Frontal cortex (tissue), 4 donors: ENCODE results near the gene TRIP6. TPM values are rescaled to one million over a fixed set of nuclear protein-coding genes. Genes with fewer than 3 reads are reported as not detected.
"Not testable (repeated sequence)": the region's sequence is repeated elsewhere in the genome, so short reads cannot be mapped to it uniquely, and the experiment has no call there.

ENCODE experiments used
- DNase-seq, 2 donors: peaks; one replicate each; pipeline ENCODE4 v3.0.0; 2012; ENCODE audit warnings: low spot score in 2 of 2
- FAIRE-seq: peaks from 2 replicates; lab custom pipeline; 2012; peaks lifted over from hg19 to GRCh38; lab: Jason Lieb, UNC
- small RNA-seq: library from RNA; depleted of rRNA; stranded (forward); fragments of <200 nt; gene quantifications from one replicate; pipeline ENCODE3, GENCODE V24; 2014
- total RNA-seq: library from RNA; depleted of rRNA; stranded (reverse); fragments of >200 nt; gene quantifications from one replicate; pipeline ENCODE4 v1.2.3, GENCODE V29; 2014
- donor health status: control.
- donor health status: control.
- donor health status: control.

TRIP6 gene
- total RNA-seq, 1 donor from 2014 or later = 4.1 TPM

DNA sequence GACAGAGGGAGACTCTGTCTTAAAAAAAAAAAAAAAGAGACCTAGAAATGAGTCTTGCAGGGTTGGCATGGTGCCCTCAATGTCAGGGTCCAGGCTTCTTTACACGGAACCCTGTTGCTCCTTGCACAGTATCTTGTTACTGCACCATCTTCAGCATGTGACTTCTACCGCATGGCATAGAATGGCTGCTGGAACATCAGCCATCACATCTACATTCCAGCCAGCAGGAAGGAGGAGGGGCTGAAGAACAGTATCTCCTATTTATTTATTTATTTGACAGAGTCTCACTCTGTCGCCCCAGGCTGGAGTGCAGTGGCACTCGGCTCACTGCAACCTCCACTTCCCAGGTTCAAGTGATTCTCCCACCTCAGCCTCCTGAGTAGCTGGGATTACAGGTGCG lies 32.2 kb downstream of the TRIP6 start:
- no peak for FAIRE-seq

GRCh38 chr7:100900978-100901377 lies 33.8 kb downstream of the TRIP6 start:
- FAIRE-seq (no peak), DNase-seq (no peak)

More for the DNA sequence above, 32.2 kb downstream of the TRIP6 start:
- DNase-seq = no peak

GRCh38 chr7:100901921-100902332 lies 34.7 kb downstream of the TRIP6 start:
- no peak for FAIRE-seq

GRCh38 chr7:100902638-100903037 lies 35.5 kb downstream of the TRIP6 start:
- FAIRE-seq (no peak), DNase-seq (no peak)

More at GRCh38 chr7:100901921-100902332, 34.7 kb downstream of the TRIP6 start:
- no peak for DNase-seq

DNA sequence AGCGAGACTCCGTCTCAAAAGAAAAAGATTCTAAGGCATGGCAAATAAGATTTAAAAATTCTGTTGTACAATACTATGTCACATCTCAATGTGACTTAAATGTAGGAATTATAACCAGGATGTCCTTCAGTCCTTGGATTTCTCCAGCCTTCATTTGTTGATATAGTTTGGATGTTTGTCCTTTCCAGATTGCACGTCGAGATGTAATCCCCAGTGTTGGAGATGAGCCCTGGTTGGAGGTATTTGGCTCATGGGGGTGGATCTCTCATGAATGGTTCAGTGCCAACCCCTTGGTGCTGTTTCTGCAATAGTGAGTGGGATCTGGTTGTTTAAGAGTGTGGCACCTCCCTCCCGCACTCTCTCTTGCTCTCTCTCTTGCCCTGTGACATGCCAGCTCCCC lies 41.3 kb downstream of the TRIP6 start:
- no peak for FAIRE-seq
- no peak for DNase-seq

DNA sequence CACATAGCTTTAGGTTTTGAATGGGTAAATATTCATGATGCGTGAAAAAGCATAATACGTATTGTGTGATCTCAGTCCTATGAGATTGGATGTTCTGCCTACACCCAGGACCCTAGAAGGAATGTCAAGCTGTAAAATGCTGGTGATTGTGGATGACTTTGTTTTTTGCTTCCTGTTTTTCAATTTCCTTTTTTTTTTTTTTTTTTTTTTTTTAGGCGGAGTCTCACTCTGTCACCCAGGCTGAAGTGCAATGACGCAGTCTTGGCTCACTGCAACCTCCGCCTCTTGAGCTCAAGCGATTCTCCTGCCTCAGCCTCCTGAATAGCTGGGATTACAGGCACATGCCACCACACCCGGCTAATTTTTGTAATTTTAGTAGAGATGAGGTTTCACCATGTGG lies 43.3 kb downstream of the TRIP6 start:
- DNase-seq, FAIRE-seq: not testable (repeated sequence)

DNA sequence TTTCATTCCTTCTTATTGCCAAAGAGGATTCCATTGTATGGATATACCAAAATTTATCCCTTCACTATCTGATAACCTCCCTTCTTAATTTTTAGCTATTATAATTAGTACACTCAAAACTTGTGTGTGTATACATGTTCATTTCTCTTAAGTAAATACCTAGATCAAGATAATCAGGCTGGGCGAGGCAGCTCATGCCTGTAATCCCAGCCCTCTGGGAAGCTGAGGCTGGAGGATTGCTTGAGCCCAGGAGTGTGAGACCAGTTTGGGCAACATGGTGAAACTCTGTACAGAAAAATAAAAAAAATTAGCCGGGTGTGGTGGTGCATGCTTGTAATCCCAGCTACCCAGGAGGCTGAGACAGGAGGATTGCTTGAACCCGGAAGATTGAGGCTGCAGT lies 44.3 kb downstream of the TRIP6 start:
- FAIRE-seq = no peak
- DNase-seq = no peak

GRCh38 chr7:100914208-100914878 lies 47.2 kb downstream of the TRIP6 start:
- FAIRE-seq (no peak), DNase-seq (no peak)

DNA sequence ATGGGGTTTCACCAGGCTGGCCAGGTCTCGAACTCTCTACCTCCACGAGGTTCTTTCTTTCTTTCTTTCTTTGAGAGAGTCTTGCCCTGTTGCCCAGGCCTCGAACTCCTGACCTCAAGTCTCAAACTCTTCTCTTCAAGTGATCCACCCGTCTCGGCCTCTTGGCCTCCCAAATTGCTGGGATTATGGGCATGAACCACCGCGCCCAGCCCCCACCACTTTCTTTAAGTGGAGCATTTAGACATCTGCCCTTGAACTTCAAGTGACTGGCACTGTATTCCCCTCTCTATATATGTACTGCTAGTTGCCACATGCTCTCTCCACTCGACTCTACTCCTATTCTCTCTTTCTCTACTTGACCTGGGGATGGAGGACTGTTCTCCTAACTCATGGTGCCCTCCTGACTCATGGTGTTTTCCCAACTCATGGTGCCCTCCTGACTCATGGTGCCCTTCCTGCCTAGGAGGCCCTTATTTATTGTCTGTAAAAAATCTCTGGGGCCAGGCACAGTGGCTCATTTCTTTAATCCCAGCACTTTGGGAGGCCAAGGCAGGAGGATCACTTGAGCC lies 47.8 kb downstream of the TRIP6 start:
- FAIRE-seq (no peak), DNase-seq (no peak)

DNA sequence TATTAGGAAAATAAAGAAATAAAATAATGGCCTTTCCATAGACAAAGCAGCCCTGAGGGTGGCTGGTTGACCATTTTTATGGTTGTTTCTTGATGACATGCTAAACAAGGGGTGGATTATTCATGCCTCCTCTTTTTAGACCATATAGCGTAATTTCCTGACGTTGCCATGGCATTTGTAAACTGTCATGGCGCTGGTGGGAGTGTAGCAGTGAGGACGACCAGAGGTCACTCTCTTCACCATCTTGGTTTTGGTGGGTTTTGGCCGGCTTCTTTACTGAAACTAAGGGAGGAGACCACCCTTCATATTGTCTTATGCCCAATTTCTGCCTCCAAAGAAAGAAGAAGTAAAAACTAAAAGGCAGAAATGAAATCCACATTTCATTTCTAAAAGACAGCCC lies 52.1 kb downstream of the TRIP6 start:
- not testable (repeated sequence) for FAIRE-seq

DNA sequence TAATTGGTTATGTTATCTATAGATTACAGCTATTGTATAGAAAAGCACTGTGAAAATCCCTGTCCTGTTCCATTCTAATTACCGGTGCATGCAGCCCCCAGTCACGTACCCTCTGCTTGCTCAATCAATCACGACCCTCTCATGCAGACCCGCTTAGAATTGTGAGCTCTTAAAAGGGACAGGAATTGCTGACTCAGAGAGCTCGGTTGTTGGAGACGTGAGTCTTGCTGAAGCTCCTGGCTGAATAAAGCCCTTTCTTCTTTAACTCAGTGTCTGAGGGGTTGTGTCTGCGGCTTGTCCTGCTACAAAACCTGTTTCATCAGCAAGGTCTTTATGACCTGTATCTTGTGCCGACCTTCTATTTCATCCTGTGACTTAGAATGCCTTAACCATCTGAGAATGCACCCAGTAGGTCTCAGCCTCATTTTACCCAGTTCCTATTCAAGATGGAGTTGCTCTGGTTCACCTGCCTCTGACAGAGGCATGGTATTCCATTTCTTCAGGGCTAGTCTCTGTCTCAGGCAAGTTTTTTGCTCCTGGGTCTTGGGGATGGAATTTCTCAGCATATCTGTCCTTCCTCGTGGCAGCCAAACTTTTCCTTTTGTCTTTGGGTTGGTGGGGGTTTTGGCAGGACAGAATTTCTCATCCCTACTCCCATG lies 52.7 kb downstream of the TRIP6 start:
- not testable (repeated sequence) for FAIRE-seq, DNase-seq

More for the DNA sequence above, 52.1 kb downstream of the TRIP6 start:
- not testable (repeated sequence) for DNase-seq

DNA sequence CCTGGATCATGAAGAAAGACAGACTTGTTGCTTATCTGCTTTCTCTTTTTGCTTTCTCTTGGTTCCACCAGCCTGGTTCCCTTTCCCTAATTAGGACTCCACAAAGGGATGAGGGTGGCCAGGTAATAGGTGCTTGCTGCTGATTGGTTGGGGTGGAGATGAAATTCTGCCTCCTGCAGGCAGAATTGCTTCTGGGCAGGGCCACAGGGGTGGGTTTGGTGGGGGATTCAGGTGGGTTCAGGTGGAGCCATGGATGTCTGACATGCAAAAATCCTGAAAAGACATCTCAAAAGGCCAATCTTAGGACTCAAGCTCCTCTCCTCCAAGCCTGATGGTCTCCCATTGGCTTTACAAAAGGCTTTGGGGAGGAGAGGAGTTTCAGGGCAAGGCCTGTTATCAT lies 53.9 kb downstream of the TRIP6 start:
- no peak for DNase-seq
- FAIRE-seq = no peak

Small RNAs within 50 kb of the gene (small RNA-seq; reads per million reads assigned to genes)
- gene RN7SL549P = not detected
- gene RN7SL750P = not detected

Other genes with a start within 250 kb of the TRIP6 start
- 2.9 TPM for gene TFR2, start 225.8 kb upstream of the TRIP6 start, total RNA-seq
- 163 TPM for gene ACTL6B, start 210.9 kb upstream of the TRIP6 start, total RNA-seq
- gene GNB2, start 193.6 kb upstream of the TRIP6 start, total RNA-seq = 72.6 TPM
- gene GIGYF1, start 173.1 kb upstream of the TRIP6 start, total RNA-seq = 15.1 TPM
- 52.6 TPM for gene POP7, start 161.3 kb upstream of the TRIP6 start, total RNA-seq
- not detected for gene EPO, start 146.9 kb upstream of the TRIP6 start, total RNA-seq
- gene ZAN, start 133.8 kb upstream of the TRIP6 start, total RNA-seq = not detected
- 7.7 TPM for gene EPHB4, start 39.9 kb upstream of the TRIP6 start, total RNA-seq
- gene SLC12A9, start 14.7 kb upstream of the TRIP6 start, total RNA-seq = 18.3 TPM
- 23.2 TPM for gene SRRT, start 7.7 kb downstream of the TRIP6 start, total RNA-seq
- gene UFSP1, start 22.3 kb downstream of the TRIP6 start, total RNA-seq = 3.7 TPM
- gene ACHE, start 28.5 kb downstream of the TRIP6 start, total RNA-seq = 11.0 TPM
- under 0.01 TPM for gene MUC3A, start 82.1 kb downstream of the TRIP6 start, total RNA-seq
- 0.41 TPM for gene MUC12, start 102.2 kb downstream of the TRIP6 start, total RNA-seq
- gene MUC17, start 152.7 kb downstream of the TRIP6 start, total RNA-seq = not detected
- gene TRIM56, start 218.1 kb downstream of the TRIP6 start, total RNA-seq = 0.82 TPM